Loucy (cell line): ENCODE data around the gene ZNF57.

Experiments
- H2AFZ ChIP-seq: fragments of 200-600 bp; sonication (generic); 2 replicates; pipeline ENCODE4 v1.6.0; 2016; ENCODE audit warnings: antibody characterized with exemption, mild to moderate bottlenecking, low read length, moderate library complexity
- H3F3A ChIP-seq: fragments of 200-600 bp; 2 replicates; pipeline ENCODE4 v1.6.0; 2016; ENCODE audit warnings: antibody characterized with exemption, low read depth, mild to moderate bottlenecking
- H3K27me3 ChIP-seq: fragments of 200-600 bp; sonication (generic); 2 replicates; pipeline ENCODE4 v1.6.1; 2014; ENCODE audit warnings: low read length, mild to moderate bottlenecking; ENCODE audit not compliant: insufficient read depth, poor library complexity, severe bottlenecking
- H3K36me3 ChIP-seq: fragments of 200-600 bp; sonication (generic); 2 replicates; pipeline ENCODE4 v1.6.1; 2016; ENCODE audit warnings: low read length; ENCODE audit not compliant: insufficient read depth
- H3K4me1 ChIP-seq: fragments of 200-600 bp; sonication (generic); 2 replicates; pipeline ENCODE4 v1.5.1; 2014; ENCODE audit warnings: low read length, mild to moderate bottlenecking; ENCODE audit not compliant: insufficient read depth, poor library complexity, severe bottlenecking
- H3K4me2 ChIP-seq: fragments of 200-600 bp; sonication (generic); 2 replicates; pipeline ENCODE4 v1.6.0; 2014; ENCODE audit warnings: antibody characterized with exemption, low read length, low read depth, mild to moderate bottlenecking; ENCODE audit not compliant: poor library complexity, severe bottlenecking
- H3K4me3 ChIP-seq: fragments of 200-600 bp; sonication (generic); 2 replicates; pipeline ENCODE4 v1.5.1; 2014; ENCODE audit warnings: low read length, mild to moderate bottlenecking, mixed read lengths; ENCODE audit not compliant: poor library complexity, severe bottlenecking
- H3K79me2 ChIP-seq: fragments of 200-600 bp; sonication (generic); 2 replicates; pipeline ENCODE4 v1.6.1; 2014; ENCODE audit warnings: low read length; ENCODE audit not compliant: insufficient read depth
- H3K9ac ChIP-seq: fragments of 200-600 bp; sonication (generic); 2 replicates; pipeline ENCODE4 v1.6.0; 2014; ENCODE audit warnings: mild to moderate bottlenecking, low read depth, low read length, moderate library complexity; ENCODE audit not compliant: poor library complexity, severe bottlenecking
- H3K9me2 ChIP-seq: fragments of 200-600 bp; sonication (generic); replicated peaks from 2 replicates; pipeline ENCODE4 v1.6.1; 2016; ENCODE audit warnings: low read depth, low read length, mixed read lengths
- H3K9me3 ChIP-seq: fragments of 200-600 bp; sonication (generic); 2 replicates; pipeline ENCODE4 v1.6.1; 2014; ENCODE audit warnings: mild to moderate bottlenecking, antibody characterized with exemption, low read length, low read depth; ENCODE audit not compliant: insufficient read depth
- H4K20me1 ChIP-seq: fragments of 200-600 bp; sonication (generic); 2 replicates; pipeline ENCODE4 v1.6.0; 2014; ENCODE audit warnings: antibody characterized with exemption, low read length, mild to moderate bottlenecking; ENCODE audit not compliant: insufficient read depth, poor library complexity, severe bottlenecking
- EZH2phosphoT487 ChIP-seq: fragments of 200-600 bp; IDR thresholded peaks from 2 replicates; pipeline ENCODE4 v1.6.1; 2018; ENCODE audit warnings: antibody characterized with exemption, mild to moderate bottlenecking, moderate library complexity, borderline replicate concordance
- TF ChIP-seq, protein P1 (sequence below): fragments of 200-600 bp; sonication (generic); conservative IDR thresholded peaks from 2 replicates; pipeline ENCODE4 v1.5.1; 2014; ENCODE audit warnings: mild to moderate bottlenecking, antibody characterized with exemption, low read length

The ZNF57 gene

DNA sequence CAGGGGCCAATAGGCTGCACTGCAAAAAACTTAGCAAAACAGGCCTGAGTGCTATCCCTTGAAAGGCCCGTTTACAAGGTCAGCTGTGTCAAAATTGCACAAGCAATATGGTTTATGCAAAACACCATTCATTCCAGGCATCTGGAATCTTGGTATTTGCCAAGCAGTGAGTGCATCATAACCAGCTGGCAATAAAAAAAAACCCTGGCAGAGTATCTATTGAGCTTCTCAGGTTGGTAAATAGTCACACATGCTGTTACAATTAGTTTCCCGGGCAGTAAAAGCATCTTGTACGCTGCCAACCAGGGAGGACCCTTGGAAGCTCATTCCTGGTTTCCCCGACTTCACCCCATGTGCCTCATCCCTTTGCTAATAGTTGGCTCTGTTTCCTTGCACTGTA is 22.8 kb downstream of the ZNF57 start:
- Histone ChIP-seq H3K9ac (no peak overlapping the region), H3K27me3 (no peaks in the 10 kb centered on the region), H3K36me3 (peaks cover 5% of the 10 kb centered on the region; the same call in 1 of the 2 replicates), H3F3A (no peaks in the 10 kb centered on the region), H4K20me1 (no peaks in the 10 kb centered on the region), H3K9me3 (no peaks in the 10 kb centered on the region), H3K4me2 (no peak overlapping the region), H3K4me1 (no peaks in the 10 kb centered on the region), H3K4me3 (no peak overlapping the region), H2AFZ (no peak overlapping the region), H3K9me2 (no peaks in the 10 kb centered on the region), H3K79me2 (no peaks in the 10 kb centered on the region)
- TF ChIP-seq, protein P1, sequence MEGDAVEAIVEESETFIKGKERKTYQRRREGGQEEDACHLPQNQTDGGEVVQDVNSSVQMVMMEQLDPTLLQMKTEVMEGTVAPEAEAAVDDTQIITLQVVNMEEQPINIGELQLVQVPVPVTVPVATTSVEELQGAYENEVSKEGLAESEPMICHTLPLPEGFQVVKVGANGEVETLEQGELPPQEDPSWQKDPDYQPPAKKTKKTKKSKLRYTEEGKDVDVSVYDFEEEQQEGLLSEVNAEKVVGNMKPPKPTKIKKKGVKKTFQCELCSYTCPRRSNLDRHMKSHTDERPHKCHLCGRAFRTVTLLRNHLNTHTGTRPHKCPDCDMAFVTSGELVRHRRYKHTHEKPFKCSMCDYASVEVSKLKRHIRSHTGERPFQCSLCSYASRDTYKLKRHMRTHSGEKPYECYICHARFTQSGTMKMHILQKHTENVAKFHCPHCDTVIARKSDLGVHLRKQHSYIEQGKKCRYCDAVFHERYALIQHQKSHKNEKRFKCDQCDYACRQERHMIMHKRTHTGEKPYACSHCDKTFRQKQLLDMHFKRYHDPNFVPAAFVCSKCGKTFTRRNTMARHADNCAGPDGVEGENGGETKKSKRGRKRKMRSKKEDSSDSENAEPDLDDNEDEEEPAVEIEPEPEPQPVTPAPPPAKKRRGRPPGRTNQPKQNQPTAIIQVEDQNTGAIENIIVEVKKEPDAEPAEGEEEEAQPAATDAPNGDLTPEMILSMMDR: no peak
- no peak for TF ChIP-seq EZH2phosphoT487

GRCh38 chr19:2926341-2927031 is 25.8 kb downstream of the ZNF57 start:
- Histone ChIP-seq H3K9me3 (no peaks in the 10 kb centered on the region), H3K9me2 (no peaks in the 10 kb centered on the region), H3F3A (no peaks in the 10 kb centered on the region), H3K4me2 (no peak overlapping the region), H3K9ac (no peak overlapping the region), H3K36me3 (no peaks in the 10 kb centered on the region), H4K20me1 (no peaks in the 10 kb centered on the region), H3K4me3 (no peak overlapping the region), H3K27me3 (no peaks in the 10 kb centered on the region), H3K79me2 (no peaks in the 10 kb centered on the region), H3K4me1 (no peaks in the 10 kb centered on the region), H2AFZ (no peak overlapping the region)
- no peak for TF ChIP-seq EZH2phosphoT487
- TF ChIP-seq, protein P1: no peak

DNA sequence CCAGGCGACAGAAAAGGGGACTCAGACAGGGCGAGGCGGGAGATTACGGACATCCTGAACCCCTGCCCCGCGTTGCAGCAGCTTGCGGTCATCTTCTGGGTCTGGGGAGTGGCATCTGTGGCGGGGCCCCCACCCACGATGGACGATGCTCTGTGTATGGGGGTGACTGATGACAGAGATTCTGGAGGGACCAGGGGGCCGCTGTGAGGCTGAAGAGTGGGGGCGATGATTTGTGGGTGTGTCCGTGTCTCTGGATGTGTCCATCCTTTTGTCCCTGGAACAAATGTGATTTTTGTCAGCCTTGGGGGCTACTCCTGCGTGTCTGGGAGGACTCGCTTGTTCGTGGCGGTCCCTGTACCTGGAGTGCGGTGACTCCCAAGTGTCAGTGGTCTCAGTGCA is 26.3 kb downstream of the ZNF57 start:
- no peaks in the 10 kb centered on the region for H3K4me1 ChIP-seq
- no peaks in the 10 kb centered on the region for H3K79me2 ChIP-seq
- no peak overlapping the region for H2AFZ ChIP-seq
- H4K20me1 ChIP-seq: no peaks in the 10 kb centered on the region
- H3K36me3 ChIP-seq: no peaks in the 10 kb centered on the region
- H3K4me3 ChIP-seq: no peak overlapping the region
- H3K9me3 ChIP-seq: peaks cover under 1% of the 10 kb centered on the region; the same call in 1 of the 2 replicates
- H3K9ac ChIP-seq: no peak overlapping the region
- H3K9me2 ChIP-seq: no peaks in the 10 kb centered on the region
- TF ChIP-seq EZH2phosphoT487: no peak
- TF ChIP-seq, protein P1: no peak
- no peaks in the 10 kb centered on the region for H3K27me3 ChIP-seq
- H3F3A ChIP-seq: no peaks in the 10 kb centered on the region
- no peak overlapping the region for H3K4me2 ChIP-seq
